Activated CD4-positive, alpha-beta T cell treated with anti-CD3 and anti-CD28 coated beads for 4 hours (primary cell): ENCODE data around the gene ARHGAP25.

Experiments used
- DNase-seq, 2 donors: peaks; one replicate each; pipeline ENCODE4 v3.0.0-alpha.2; 2020

ARHGAP25 gene

DNA sequence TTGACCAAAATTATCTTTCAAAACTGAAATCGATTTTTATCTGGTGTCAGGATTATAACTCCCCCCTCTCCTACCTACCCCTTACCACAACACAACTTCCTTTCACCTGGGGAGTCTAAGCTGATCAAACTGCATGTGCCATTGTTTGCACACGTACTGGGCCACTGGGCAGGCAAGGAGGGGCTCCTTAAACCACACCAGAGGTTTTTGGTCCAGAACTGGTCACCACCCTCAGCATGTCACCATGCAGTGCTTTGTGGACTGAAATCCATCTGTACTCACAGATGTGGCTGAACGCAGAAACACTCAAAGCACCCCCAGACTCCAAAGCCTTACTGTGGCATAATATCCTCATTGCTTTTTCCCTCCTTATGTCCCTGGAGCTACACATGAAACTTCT lies 13.9 kb upstream of the ARHGAP25 start:
- no peak for DNase-seq

- DNase-seq = peak; percentile 33 to 34
Observed at GRCh38 chr2:68721482-68722101, 13.0 kb upstream of the ARHGAP25 start.

DNA sequence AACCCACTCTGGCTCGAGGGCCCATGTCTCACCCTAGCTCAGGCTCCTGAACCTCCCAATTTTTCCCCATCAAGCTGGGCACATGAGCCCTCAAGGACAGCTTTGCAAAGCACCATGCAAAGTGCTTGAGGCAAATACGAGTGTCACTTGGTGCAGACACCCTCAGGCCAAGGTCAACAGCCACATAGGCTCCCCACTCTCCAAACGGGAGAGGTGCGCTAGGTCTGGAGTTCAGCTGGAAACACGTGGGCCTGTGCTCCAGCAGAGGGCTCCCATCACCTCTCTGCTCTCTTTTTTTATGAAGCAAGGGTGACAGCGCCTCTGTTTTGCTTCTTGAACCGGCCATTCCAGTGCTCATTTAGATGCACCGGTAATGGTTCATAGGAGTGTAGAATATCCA lies 11.9 kb upstream of the ARHGAP25 start:
- DNase-seq = no peak

- DNase-seq = no peak
Observed at GRCh38 chr2:68723181-68723580, 11.4 kb upstream of the ARHGAP25 start.

GRCh38 chr2:68726100-68726499 lies 8.5 kb upstream of the ARHGAP25 start:
- DNase-seq = no peak

DNA sequence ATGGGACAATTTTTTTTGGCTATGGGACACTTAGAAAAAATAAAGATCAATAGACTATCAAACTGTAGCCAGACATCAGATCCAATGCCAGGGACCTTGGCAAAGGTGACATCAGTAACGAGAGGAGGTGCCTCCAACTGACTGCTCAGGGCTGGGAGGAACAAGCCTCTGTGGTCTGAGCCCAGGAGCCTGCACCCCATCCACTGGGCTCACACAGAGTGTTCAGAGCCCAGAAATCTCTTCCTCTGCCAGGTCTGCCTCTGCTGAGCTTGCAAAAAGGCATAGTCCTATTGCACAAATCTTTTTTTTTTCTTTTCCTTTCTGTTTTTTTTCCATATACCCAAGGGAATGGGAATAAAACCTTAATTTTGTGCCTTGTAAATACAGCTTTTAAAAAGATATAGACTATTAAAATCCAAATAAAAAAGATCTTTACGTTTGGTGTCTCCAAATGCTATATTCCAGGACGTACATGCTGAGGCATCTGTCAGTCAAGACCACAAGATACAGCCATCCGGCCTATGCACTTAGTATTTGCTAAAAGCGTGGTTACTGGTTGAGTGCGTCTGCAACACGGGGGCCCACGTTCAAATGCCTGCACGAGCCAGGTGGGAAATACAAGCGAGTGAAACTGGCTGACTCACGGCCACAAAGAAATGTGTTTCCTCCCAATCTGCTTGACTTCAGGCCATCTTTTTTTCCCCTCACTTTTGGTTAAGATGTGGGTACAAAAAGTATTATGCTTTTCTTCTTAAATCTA lies 7.8 kb upstream of the ARHGAP25 start:
- peak; percentile 78 to 86 for DNase-seq

- no peak for DNase-seq
Observed at GRCh38 chr2:68727683-68728375, 6.8 kb upstream of the ARHGAP25 start.

- DNase-seq = no peak
Observed at GRCh38 chr2:68730828-68731227, 3.8 kb upstream of the ARHGAP25 start.

- DNase-seq = no peak
Observed at GRCh38 chr2:68732036-68732932, 2.3 kb upstream of the ARHGAP25 start.

DNA sequence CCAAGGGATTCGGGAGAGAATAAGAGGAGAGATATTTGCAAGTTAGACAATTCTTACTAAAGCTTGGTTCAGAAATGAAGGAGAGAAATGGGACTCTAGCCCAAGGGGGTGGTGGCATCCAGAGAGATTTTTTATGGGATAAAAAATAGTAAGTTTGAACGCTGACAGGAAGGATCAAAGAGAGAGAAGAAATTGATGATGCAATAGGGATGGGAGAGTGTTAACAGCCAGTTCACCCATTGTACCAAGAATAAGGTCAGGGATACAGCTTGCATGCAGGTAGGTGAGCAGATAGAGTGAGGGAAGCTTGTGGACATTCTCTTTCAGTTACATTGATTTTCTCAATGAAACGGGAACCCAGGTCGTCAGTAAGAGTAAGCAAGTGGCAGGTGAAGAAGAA lies 1.2 kb upstream of the ARHGAP25 start:
- DNase-seq = no peak

DNA sequence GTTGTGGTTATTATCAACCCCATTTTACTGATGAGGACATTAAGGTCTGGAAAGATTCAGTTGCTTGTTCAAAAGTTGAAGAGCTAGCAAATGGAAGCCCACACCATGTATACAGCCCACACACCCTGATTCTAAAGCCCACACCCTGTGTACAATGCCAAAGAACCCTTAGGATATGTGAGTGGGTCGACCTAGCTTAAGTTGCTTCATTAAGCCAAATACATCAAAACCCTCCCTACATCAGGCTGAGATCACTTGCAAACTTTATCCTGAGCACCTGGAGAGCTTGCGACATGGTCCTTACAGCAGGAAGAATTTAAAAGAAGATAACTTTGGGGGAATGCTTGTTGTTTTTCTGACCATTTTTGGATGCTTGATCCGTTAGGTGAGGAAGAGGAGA lies 435 bp upstream of the ARHGAP25 start:
- no peak for DNase-seq

DNA sequence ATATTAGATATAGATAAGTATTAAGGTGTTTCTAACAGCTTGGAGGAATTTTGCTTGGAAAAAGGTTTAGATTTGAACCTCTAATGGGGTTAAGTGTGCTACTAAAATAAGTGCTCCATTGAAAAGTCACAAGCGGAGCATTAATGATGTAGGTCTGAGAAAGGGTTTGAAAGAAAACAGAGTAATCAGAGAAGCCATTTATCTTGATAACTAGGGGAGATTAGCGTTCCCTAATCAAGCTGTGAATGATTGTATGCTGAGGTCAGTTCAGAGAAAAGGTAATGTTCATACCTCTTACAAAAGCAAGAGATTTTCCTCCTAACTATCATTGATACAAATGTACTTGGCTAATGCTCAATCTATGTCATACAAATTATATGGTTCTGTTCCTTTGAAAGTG lies 1.5 kb downstream of the ARHGAP25 start:
- DNase-seq = no peak

- peak; percentile 30 to 59 for DNase-seq
Observed at GRCh38 chr2:68737711-68738110, 3.1 kb downstream of the ARHGAP25 start.

DNA sequence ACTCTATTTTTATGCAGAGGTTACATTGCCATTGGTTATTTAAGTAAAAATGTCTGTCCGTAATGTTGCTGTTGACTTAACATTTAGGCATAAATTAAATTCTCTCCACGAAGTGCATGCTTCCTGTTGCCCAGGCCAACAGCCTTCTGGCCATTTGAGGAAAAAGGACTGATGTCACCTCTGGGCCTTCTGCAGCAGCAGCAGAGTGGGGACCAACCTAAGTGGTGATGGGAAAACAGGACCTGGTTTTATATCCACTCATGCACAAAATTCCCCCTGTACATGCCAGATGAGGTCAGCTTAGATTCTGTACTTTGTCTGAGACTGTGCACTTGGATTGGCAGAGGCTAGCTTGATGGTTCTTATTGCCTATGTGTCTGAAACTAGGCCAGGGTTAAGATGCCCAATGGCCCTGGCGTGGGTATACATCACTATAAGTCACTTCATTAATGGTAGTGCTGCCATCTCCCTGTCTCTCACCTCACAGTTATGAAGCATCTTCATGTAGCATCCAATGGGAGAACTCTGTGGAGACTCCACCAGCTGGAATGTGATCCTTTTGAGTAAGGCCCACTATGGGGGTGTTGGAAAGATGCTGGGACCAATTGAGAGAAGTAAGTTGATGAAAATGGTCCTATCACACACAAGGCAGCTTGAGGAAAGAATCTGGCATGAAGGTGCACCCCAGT lies 4.4 kb downstream of the ARHGAP25 start:
- no peak for DNase-seq

DNA sequence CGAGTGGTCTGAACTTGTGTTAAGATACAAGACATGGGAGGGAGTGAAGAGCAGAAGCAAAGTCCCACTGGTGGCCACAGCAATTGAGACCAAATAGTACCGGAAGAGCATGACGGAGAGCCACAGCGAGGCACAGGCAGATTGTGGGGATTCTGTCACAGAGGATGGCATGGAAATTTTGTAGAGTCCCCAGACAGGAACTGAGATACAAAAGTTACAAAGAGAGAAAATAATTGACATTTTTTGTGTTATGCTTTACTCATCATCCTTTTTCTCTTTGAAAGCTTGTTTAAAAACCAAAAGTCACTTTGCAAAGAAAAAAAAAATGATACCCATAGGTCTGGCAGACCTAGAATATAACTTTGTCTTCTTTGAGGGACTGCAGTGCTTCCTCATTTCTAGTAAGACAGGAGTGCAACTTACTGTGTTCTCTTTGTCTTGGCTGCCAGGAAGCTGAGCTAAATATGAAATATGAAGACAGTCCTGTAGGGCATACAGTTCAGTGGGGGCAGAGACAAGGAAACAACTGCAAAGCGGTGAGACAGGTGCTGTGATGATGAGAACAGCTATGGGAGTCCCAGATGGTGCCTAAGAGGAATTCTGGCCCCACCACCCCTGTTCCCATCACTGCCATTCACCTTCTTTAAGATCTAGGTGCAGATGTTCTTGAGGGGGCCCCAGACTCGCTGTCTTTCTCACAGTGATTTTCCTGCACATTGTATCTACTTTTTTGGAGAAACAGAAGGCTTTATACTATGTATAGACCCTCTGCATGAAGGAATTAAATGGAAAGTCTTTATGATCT lies 5.2 kb downstream of the ARHGAP25 start:
- no peak for DNase-seq

DNA sequence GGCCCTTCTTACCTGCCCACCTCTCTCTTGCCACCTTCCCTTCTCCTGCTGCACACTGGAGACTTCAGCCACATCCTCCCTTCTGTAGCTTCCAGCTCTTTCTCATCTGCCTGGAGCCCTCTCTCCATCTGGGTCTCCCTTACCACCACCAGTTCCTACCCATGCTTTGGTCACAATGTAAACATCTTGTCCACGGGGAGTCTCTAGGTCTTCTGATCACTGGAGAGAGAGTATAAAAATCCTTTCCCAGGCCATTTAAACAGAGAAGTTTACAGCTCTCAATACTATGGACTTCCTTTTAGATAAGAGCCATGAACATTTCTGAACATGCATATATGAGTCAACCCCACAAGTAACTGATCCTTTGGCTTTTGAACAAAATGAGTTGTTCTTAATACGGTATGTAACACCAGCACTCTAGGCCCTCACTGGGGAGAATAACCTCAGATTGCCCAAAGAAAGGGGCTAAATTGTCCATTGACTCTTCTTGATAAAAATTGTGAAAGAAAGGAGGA lies 5.8 kb downstream of the ARHGAP25 start:
- DNase-seq = no peak

- DNase-seq = peak in 1 of 2 donors; percentile 41
Observed at GRCh38 chr2:68741238-68741637, 6.6 kb downstream of the ARHGAP25 start.

DNA sequence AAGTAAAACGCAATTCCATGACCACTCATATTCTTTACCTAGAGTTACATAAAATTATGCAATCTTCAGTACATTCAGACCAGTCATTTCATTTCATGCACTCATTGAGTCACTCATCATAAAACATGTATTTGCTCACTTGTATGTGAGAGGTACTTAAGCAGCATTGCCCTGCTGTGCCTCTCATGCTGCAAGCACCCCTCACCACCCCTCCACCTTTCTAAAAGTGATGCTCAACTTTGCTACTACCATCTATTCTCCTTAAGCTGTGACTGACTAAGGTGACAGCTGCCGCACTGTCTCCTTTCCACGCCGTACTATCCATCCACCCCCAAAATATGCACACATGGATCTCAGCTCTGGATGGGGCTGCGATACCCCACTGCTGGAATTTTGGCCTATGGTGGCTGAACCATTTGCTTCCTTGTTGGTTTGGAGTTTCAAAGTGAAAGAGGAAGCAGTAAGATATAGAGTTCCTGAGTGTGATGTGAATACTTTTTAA lies 7.2 kb downstream of the ARHGAP25 start:
- DNase-seq = no peak

DNA sequence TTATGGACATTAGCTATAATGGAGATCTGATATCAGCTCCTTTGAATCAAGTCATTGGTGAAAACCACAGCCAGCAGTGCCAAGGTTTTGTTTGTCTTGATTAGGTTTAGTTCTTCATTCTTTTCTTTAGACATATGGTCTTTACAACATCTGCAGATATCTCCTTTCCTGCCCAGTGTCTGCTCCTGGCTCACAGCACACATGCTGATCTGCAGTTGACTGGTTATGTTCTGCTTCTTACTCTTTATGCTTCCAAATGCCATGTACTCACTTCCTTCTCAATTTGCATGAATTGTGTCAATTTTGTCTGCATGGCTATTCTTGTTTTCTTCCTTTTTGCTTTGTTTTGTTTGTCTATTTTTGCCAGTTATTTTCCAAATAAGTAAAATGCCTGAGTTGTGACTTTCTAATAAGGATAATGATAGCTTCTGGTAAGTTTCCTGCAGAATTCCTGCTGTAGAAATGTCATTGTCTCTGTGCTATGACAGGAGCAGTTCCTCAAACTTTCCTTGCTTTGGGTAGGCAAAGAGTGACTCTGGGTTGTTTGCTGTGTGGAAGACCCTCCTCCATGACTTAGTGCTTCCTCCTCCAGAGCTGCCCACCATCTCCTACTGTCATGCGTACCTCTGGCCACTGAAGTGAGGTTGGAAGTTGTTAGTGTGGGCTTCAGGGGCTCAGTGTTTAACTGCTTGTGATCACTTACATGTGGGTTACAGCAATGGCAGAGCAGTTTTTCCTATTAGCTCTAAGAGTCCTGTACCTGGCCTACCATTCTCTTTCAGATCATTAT lies 8.2 kb downstream of the ARHGAP25 start:
- DNase-seq = no peak

DNA sequence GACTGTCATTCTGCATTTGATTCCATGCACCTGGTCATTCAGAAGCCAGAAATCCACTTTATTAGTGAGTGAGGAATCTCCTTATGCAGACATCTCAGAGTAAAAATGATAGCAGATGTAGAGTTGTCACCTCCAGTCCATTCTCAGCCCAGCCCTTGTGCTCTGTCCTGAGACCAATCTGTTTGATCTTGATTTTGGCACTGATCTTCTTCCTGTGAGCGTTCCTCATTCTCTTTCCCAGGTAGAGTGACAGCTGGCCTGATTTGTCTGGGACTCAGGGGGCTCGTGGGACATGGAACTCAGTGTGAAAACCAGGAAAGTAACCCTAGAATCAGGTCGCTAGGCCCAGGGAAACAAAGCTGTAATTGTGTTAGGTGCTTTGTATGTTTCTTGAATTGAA lies 8.9 kb downstream of the ARHGAP25 start:
- DNase-seq = no peak
